K562 (cell line): ENCODE results near the gene RNF103. TPM values are rescaled to one million over a fixed set of nuclear protein-coding genes. Genes with fewer than 3 reads are reported as not detected.

Experiments used
- CSDE1 ChIP-seq, 2 experiments: fragments of 450-650 bp; IDR thresholded peaks; 2 replicates each; pipeline ENCODE4 v1.6.1; 2016; ENCODE audit warnings: mild to moderate bottlenecking in 1 of 2
- FOXO4 ChIP-seq: fragments of 450-650 bp; formaldehyde crosslinking; IDR thresholded peaks from 2 replicates; pipeline ENCODE4 v1.4.0; 2020; ENCODE audit warnings: mild to moderate bottlenecking, moderate library complexity
- GATAD2B ChIP-seq: fragments of 450-650 bp; IDR thresholded peaks from 2 replicates; pipeline ENCODE4 v1.6.1; 2017; ENCODE audit warnings: mild to moderate bottlenecking, borderline replicate concordance
- HNRNPLL ChIP-seq: fragments of 200-400 bp; formaldehyde crosslinking; IDR thresholded peaks from 2 replicates; pipeline ENCODE4 v1.6.1; 2017; ENCODE audit warnings: low read length, low read depth, mild to moderate bottlenecking; ENCODE audit not compliant: poor library complexity, severe bottlenecking
- JUNB ChIP-seq: fragments of 450-650 bp; formaldehyde crosslinking; conservative IDR thresholded peaks from 2 replicates; pipeline ENCODE4 v1.4.0; 2020; ENCODE audit warnings: mild to moderate bottlenecking
- MAFK ChIP-seq: IDR thresholded peaks from 2 replicates; pipeline ENCODE4 v1.6.1; 2011; ENCODE audit warnings: low read length, improper control_type of control experiment
- NCOR1 ChIP-seq: fragments of 450-650 bp; IDR thresholded peaks from 2 replicates; pipeline ENCODE4 v1.6.1; 2016; ENCODE audit warnings: mild to moderate bottlenecking, moderate library complexity
- NFE2L1 ChIP-seq: fragments of 450-650 bp; IDR thresholded peaks from 2 replicates; pipeline ENCODE4 v1.6.1; 2016; ENCODE audit warnings: missing genetic modification characterization, low read depth, mild to moderate bottlenecking, missing compliant biosample characterization, moderate library complexity, borderline replicate concordance
- NR4A1 ChIP-seq, 2 experiments: fragments of 250-450 bp in 1 of 2; fragments of 450-650 bp in 1 of 2; sonication (Bioruptor Pico) in 1 of 2; IDR thresholded peaks; 2 replicates each; pipeline versions ENCODE4 v1.4.0 to v1.6.1; 2016 to 2020; ENCODE audit warnings: mild to moderate bottlenecking in 2 of 2, missing compliant biosample characterization in 1 of 2, missing genetic modification characterization in 1 of 2, moderate library complexity in 1 of 2
- NRF1 ChIP-seq, 2 experiments: fragments of 450-650 bp; IDR thresholded peaks in 1 of 2; conservative IDR thresholded peaks in 1 of 2; 2 replicates each; pipeline ENCODE4 v1.6.1; 2014; ENCODE audit warnings: mild to moderate bottlenecking in 2 of 2
- PHF20 ChIP-seq: fragments of 450-650 bp; IDR thresholded peaks from 2 replicates; pipeline ENCODE4 v1.6.1; 2018; ENCODE audit not compliant: partially characterized antibody
- POLR3A ChIP-seq: IDR thresholded peaks from 2 replicates; pipeline ENCODE4 v1.6.1; 2011; ENCODE audit warnings: borderline replicate concordance, mild to moderate bottlenecking, moderate library complexity; ENCODE audit not compliant: insufficient read length, insufficient read depth; ENCODE audit errors: extremely low read depth
- RAD51 ChIP-seq: fragments of 450-650 bp; IDR thresholded peaks from 2 replicates; pipeline ENCODE4 v1.7.1; 2016; ENCODE audit warnings: low read depth, mild to moderate bottlenecking, borderline replicate concordance
- RB1 ChIP-seq: fragments of 450-650 bp; IDR thresholded peaks from 2 replicates; pipeline ENCODE4 v1.6.1; 2017; ENCODE audit warnings: low read depth, mild to moderate bottlenecking
- RNF2 ChIP-seq: sonication (generic); IDR thresholded peaks from 2 replicates; pipeline ENCODE4 v1.6.1; 2016
- SP1 ChIP-seq: sonication (generic); formaldehyde crosslinking; IDR thresholded peaks from 2 replicates; pipeline ENCODE4 v1.8.1; 2022; ENCODE audit warnings: mild to moderate bottlenecking, missing genetic modification reagents
- SRSF9 ChIP-seq: fragments of 200-400 bp; formaldehyde crosslinking; IDR thresholded peaks from 2 replicates; pipeline ENCODE4 v1.6.1; 2017; ENCODE audit warnings: low read depth, low read length, borderline replicate concordance
- U2AF1 ChIP-seq: fragments of 200-400 bp; formaldehyde crosslinking; optimal IDR thresholded peaks from 2 replicates; pipeline ENCODE3; 2017; ENCODE audit warnings: mild to moderate bottlenecking, low read depth, low read length, moderate library complexity
- ZBTB2 ChIP-seq: fragments of 450-650 bp; IDR thresholded peaks from 2 replicates; pipeline ENCODE4 v1.6.1; 2016; ENCODE audit warnings: antibody characterized with exemption
- ZFPM2 ChIP-seq: fragments of 250-450 bp; sonication (Bioruptor Pico); IDR thresholded peaks from 2 replicates; pipeline ENCODE4 v1.5.1; 2022; ENCODE audit warnings: mild to moderate bottlenecking
- ZNF592 ChIP-seq: fragments of 450-650 bp; IDR thresholded peaks from 2 replicates; pipeline ENCODE4 v1.6.1; 2017; ENCODE audit warnings: antibody characterized with exemption, mild to moderate bottlenecking
- polyA plus RNA-seq, 8 experiments: library from polyadenylated mRNA; depleted of rRNA in 4 of 8; stranded (reverse) in 5 of 8; unstranded in 3 of 8; fragments of >200 nt; fragmentation: Nextera tagmentation in 2 of 8; fragmentation: Illumina TruSeq in 1 of 8; extraction: Ambion mirVana in 2 of 8; extraction: Trizol in 1 of 8; gene quantifications; 2 replicates each; pipeline versions ENCODE4 v1.2.1 to v1.2.3, GENCODE V29; 2011 to 2014; ENCODE audit warnings: inconsistent platforms in 1 of 8, missing spikeins in 1 of 8
- total RNA-seq, 7 experiments: library from RNA; depleted of rRNA in 6 of 7; stranded (reverse); fragments of >200 nt in 6 of 7; fragmentation: Illumina TruSeq in 2 of 7; extraction: Trizol in 2 of 7; gene quantifications; 2 replicates each; pipeline versions ENCODE4 v1.2.1 to v1.2.3, GENCODE V29; 2011 to 2021; ENCODE audit warnings: low replicate concordance in 1 of 7

RNF103 gene
- total and polyA plus RNA-seq, 9 of the 15 experiments (the other 6 are each of a cell fraction or from before 2014, with no cell fraction given), result 1.2 to 6.8 (median 4.6) TPM

- TF ChIP-seq ZNF592 (peak; percentile 99), PHF20 (peak; percentile 55), CSDE1 (IDR thresholded peaks at IDR 0.05) (0 out of 4 replicates have a peak, but pooled peaks of 1 of the 2 experiments have one; percentile 39), U2AF1 (no peak), NCOR1 (peak; percentile 3), JUNB (CRISPR knock-in tag) (peak; percentile 97), RB1 (peak; percentile 32), NFE2L1 (tag) (no peak), GATAD2B (peak; percentile 62; the same call in 1 of the 2 replicates), NR4A1 (CRISPR knock-in tag; IDR thresholded peaks at IDR 0.05) (0 out of 2 replicates have a peak, but pooled peaks have one; percentile 27), NR4A1 (tag; IDR thresholded peaks at IDR 0.05) (no peak), RNF2 (peak; percentile 70; the same call in 1 of the 2 replicates), FOXO4 (0 out of 2 replicates have a peak, but pooled peaks have one; percentile 11), SRSF9 (no peak), HNRNPLL (peak; percentile 59), MAFK (peak; percentile 55; the same call in 1 of the 2 replicates), ZBTB2 (peak; percentile 97), RAD51 (0 out of 2 replicates have a peak, but pooled peaks have one; percentile 15), NRF1 (conservative IDR thresholded peaks at IDR 0.05 in 1 of 2, IDR thresholded peaks at IDR 0.05 in 1 of 2) (peak; percentile 97 to 98), ZFPM2 (CRISPR knock-in tag) (peak; percentile 76; the same call in 1 of the 2 replicates), SP1 (CRISPR knock-in tag) (peak; percentile 8; the same call in 1 of the 2 replicates), POLR3A (no peak)
These were observed 60.6 kb downstream of the RNF103 start, which contains the start of gene CHMP3 (continued) for GRCh38 chr2:86562922-86563649.
